ENCODE results near the gene TAF5L. TPM values are rescaled to one million over a fixed set of nuclear protein-coding genes. Genes with fewer than 3 reads are reported as not detected.
A peak's percentile ranks its signal among the peaks of the same experiment; 100 is the strongest.

Gene TAF5L
- total and polyA plus RNA-seq, 2 of the 13 experiments (the other 11 are each of a cell fraction or from before 2014, with no cell fraction given) = 10.8 to 18.2 TPM

- no peak for TF ChIP-seq CCAR2 (optimal IDR thresholded peaks at IDR 0.05; ENCODE audit: low read depth, low read length)
- peak; percentile 94 for TF ChIP-seq KLF12 (CRISPR knock-in tag; IDR thresholded peaks at IDR 0.05; ENCODE audit: borderline replicate concordance)
- TF ChIP-seq MED1 (CRISPR knock-in tag; IDR thresholded peaks at IDR 0.05) = no peak; the same call in 1 of the 2 replicates
- TF ChIP-seq ZBTB7B (CRISPR knock-in tag; IDR thresholded peaks at IDR 0.05) = no peak
- no peak for TF ChIP-seq MATR3 (CRISPR knock-in tag; IDR thresholded peaks at IDR 0.05)
- TF ChIP-seq ZNF512B (CRISPR knock-in tag; IDR thresholded peaks at IDR 0.05; ENCODE audit: borderline replicate concordance) = no peak
- 0 out of 2 replicates have a peak, but pooled peaks have one; percentile 22 for TF ChIP-seq JUN (CRISPR knock-in tag; IDR thresholded peaks at IDR 0.05)
- TF ChIP-seq ZNF614 (CRISPR knock-in tag; IDR thresholded peaks at IDR 0.05; ENCODE audit: borderline replicate concordance) = no peak
- peak; percentile 68 for TF ChIP-seq SRSF1 (optimal IDR thresholded peaks at IDR 0.05; ENCODE audit: low read depth, low read length)
- TF ChIP-seq SKIL (CRISPR knock-in tag; IDR thresholded peaks at IDR 0.05; ENCODE audit: borderline replicate concordance) = no peak
- peak; percentile 61; the same call in 1 of the 2 replicates for TF ChIP-seq ZNF768 (CRISPR knock-in tag; IDR thresholded peaks at IDR 0.05)
- TF ChIP-seq CREB3 (CRISPR knock-in tag; IDR thresholded peaks at IDR 0.05) = no peak
- no peak for TF ChIP-seq ZMAT5 (CRISPR knock-in tag; IDR thresholded peaks at IDR 0.05; ENCODE audit: borderline replicate concordance, low read depth)
- 0 out of 2 replicates have a peak, but pooled peaks have one; percentile 33 for TF ChIP-seq PAX8 (CRISPR knock-in tag; IDR thresholded peaks at IDR 0.05; ENCODE audit: borderline replicate concordance)
- TF ChIP-seq CERS6 (CRISPR knock-in tag; IDR thresholded peaks at IDR 0.05) = no peak
- no peak for TF ChIP-seq THAP7 (CRISPR knock-in tag; IDR thresholded peaks at IDR 0.05)
- TF ChIP-seq ERF (CRISPR knock-in tag; IDR thresholded peaks at IDR 0.05) = 0 out of 2 replicates have a peak, but pooled peaks have one; percentile 64
- TF ChIP-seq GPN1 (CRISPR knock-in tag; IDR thresholded peaks at IDR 0.05; ENCODE audit: borderline replicate concordance) = no peak
These were observed at the start of gene TAF5L, which contains the start of gene URB2 (continued) for GRCh38 chr1:229625915-229626831.
